COLO829 (cell line): ENCODE data around the gene LST1.

Experiments used
- DNase-seq: peaks from one replicate; pipeline ENCODE4 v3.0.0; 2012; ENCODE audit warnings: low spot score

The LST1 gene

GRCh38 chr6:31559958-31560696 lies 25.9 kb upstream of the LST1 start:
- peak; percentile 40 for DNase-seq

GRCh38 chr6:31560697-31561058 lies 25.4 kb upstream of the LST1 start:
- DNase-seq = no peak

GRCh38 chr6:31567531-31568370 lies 18.3 kb upstream of the LST1 start:
- no peak for DNase-seq

- DNase-seq = no peak
These were observed 17.5 kb upstream of the LST1 start for GRCh38 chr6:31568537-31568961.

GRCh38 chr6:31569861-31570536 lies 16.1 kb upstream of the LST1 start:
- no peak for DNase-seq

- DNase-seq = no peak
These were observed 13.8 kb upstream of the LST1 start, which contains the start of gene LTA for GRCh38 chr6:31572041-31572911. Gene LTA, plus strand, starts transcription at chr6:31572289. Its CDS starts 454 bp downstream, at chr6:31572743.

- DNase-seq = no peak
These were observed 12.6 kb upstream of the LST1 start for GRCh38 chr6:31573239-31574105.

- DNase-seq = no peak
These were observed 11.7 kb upstream of the LST1 start for GRCh38 chr6:31574106-31575061.

- DNase-seq = no peak
These were observed 10.7 kb upstream of the LST1 start, which contains the start of gene TNF for GRCh38 chr6:31575335-31575901. Gene TNF, plus strand, starts transcription at chr6:31575565. Its CDS starts 177 bp downstream, at chr6:31575742.

- no peak for DNase-seq
These were observed 10.0 kb upstream of the LST1 start for GRCh38 chr6:31575952-31576685.

- DNase-seq = no peak
These were observed 9.0 kb upstream of the LST1 start for GRCh38 chr6:31576897-31577578.

- DNase-seq = no peak
These were observed 8.5 kb upstream of the LST1 start for GRCh38 chr6:31577579-31577966.

- DNase-seq = no peak
These were observed 7.6 kb upstream of the LST1 start for GRCh38 chr6:31578184-31579118.

GRCh38 chr6:31579119-31579505 lies 7.0 kb upstream of the LST1 start:
- DNase-seq = no peak

GRCh38 chr6:31579546-31580437 lies 6.3 kb upstream of the LST1 start:
- no peak for DNase-seq

GRCh38 chr6:31580438-31580740 lies 5.7 kb upstream of the LST1 start:
- no peak for DNase-seq
